ENCODE measurements around the gene TIMP3. TPM values are rescaled to one million over a fixed set of nuclear protein-coding genes. Genes with fewer than 3 reads are reported as not detected.

Gene TIMP3
- total RNA-seq, 4 donors from 2014 or later = 68.1 to 381 (median 202) TPM

GRCh38 chr22:32874976-32875375 lies 73.5 kb downstream of the TIMP3 start:
- WGBS, 2 donors = 61 to 64% methylated on average over 10 of the region's 10 CpGs

GRCh38 chr22:32876516-32876915 lies 75.0 kb downstream of the TIMP3 start:
- intact Hi-C loops (cut with DNase I; ENCODE audit: low total_unique reads) = no loop called here

More at GRCh38 chr22:32874976-32875375, 73.5 kb downstream of the TIMP3 start:
- TF ChIP-seq CTCF (IDR thresholded peaks at IDR 0.05) = no peak
- TF ChIP-seq POLR2A (IDR thresholded peaks at IDR 0.05) = no peak
- no peak overlapping the region for H3K4me3 ChIP-seq (ENCODE audit: low read depth, poor library complexity, severe bottlenecking)
- DNase-seq (ENCODE audit: low spot score in 2 of 2) = no peak
- intact Hi-C loops (cut with DNase I; ENCODE audit: low total_unique reads) = no loop called here

GRCh38 chr22:32877196-32877595 lies 75.7 kb downstream of the TIMP3 start:
- intact Hi-C loops (cut with DNase I; ENCODE audit: low total_unique reads) = no loop called here
- no peak for DNase-seq (ENCODE audit: low spot score in 2 of 2)
- TF ChIP-seq CTCF (IDR thresholded peaks at IDR 0.05) = no peak
- no peak for TF ChIP-seq POLR2A (IDR thresholded peaks at IDR 0.05)
- no peak overlapping the region for H3K4me3 ChIP-seq (ENCODE audit: low read depth, poor library complexity, severe bottlenecking)
- WGBS, 2 donors = 87 to 94% methylated on average over 3 of the region's 3 CpGs

More at GRCh38 chr22:32876516-32876915, 75.0 kb downstream of the TIMP3 start:
- no peak overlapping the region for H3K4me3 ChIP-seq (ENCODE audit: low read depth, poor library complexity, severe bottlenecking)
- DNase-seq (ENCODE audit: low spot score in 2 of 2) = no peak
- TF ChIP-seq POLR2A (IDR thresholded peaks at IDR 0.05) (no peak), CTCF (IDR thresholded peaks at IDR 0.05) (no peak)
- 97% methylated on average over 2 of the region's 2 CpGs for WGBS, 2 donors

- 6 to 96% methylated on average over 1 of the region's 1 CpG for WGBS, 2 donors
- no peak for DNase-seq (ENCODE audit: low spot score in 2 of 2)
- no peak overlapping the region for H3K4me3 ChIP-seq (ENCODE audit: low read depth, poor library complexity, severe bottlenecking)
- TF ChIP-seq POLR2A (IDR thresholded peaks at IDR 0.05) (no peak), CTCF (IDR thresholded peaks at IDR 0.05) (no peak)
- intact Hi-C loops (cut with DNase I; ENCODE audit: low total_unique reads) = no loop called here
Measured at GRCh38 chr22:32879550-32879949, 78.0 kb downstream of the TIMP3 start.

- intact Hi-C loops (cut with DNase I; ENCODE audit: low total_unique reads) = no loop called here
- DNase-seq (ENCODE audit: low spot score in 2 of 2) = no peak
- no peak overlapping the region for H3K4me3 ChIP-seq (ENCODE audit: low read depth, poor library complexity, severe bottlenecking)
- 50 to 66% methylated on average over 1 to 2 of the region's 2 CpGs for WGBS, 2 donors
- TF ChIP-seq CTCF (IDR thresholded peaks at IDR 0.05) (no peak), POLR2A (IDR thresholded peaks at IDR 0.05) (no peak)
Measured at GRCh38 chr22:32880061-32880460, 78.6 kb downstream of the TIMP3 start.

GRCh38 chr22:32880505-32880892 lies 79.0 kb downstream of the TIMP3 start:
- intact Hi-C loops (cut with DNase I; ENCODE audit: low total_unique reads) = no loop called here
- no peak for TF ChIP-seq CTCF (IDR thresholded peaks at IDR 0.05)
- no peak for TF ChIP-seq POLR2A (IDR thresholded peaks at IDR 0.05)
- H3K4me3 ChIP-seq (ENCODE audit: low read depth, poor library complexity, severe bottlenecking) = no peak overlapping the region
- 91 to 93% methylated on average over 7 of the region's 7 CpGs for WGBS, 2 donors
- DNase-seq (ENCODE audit: low spot score in 2 of 2) = no peak

Data from lower leg skin (tissue), 4 donors.